ENCODE measurements around the gene ZNF273.
A peak's percentile ranks its signal among the peaks of the same experiment; 100 is the strongest.

Gene ZNF273

DNA sequence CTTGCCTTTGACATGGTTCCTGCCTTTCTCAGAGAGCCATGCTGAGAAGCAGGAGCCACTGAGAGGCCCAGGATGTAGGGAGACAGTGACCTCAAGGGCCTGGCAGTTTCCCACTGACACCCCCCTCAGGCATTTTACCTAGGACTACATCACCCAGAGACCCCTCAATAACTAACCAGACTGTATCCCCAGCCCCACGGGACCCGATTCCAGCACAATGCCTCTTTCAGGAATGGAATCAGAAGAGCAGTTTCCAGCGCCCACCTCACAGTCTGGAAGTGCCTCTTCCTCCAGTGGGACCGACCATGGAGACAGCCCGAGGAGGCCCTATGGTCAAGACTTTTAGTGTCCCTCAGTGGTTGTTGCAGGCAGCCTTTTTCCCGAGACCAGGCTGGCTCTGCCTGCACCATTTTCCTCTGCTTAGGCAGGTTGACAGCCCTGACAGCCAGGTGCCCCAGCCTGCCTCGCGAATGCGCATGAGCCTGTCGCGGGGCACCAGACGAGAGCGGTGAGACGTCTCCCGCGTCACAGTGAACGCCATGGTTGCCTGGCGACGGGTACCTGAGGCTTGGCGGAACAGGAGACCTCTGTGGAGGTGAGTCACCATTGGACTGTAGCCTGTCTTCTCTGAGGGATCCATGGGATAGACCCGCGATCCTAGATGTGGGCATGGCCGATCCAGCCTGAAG is 28.4 kb upstream of the ZNF273 start:
- no peak overlapping the region for H3K9ac ChIP-seq (ENCODE audit: low read length)
- no peak overlapping the region for H2BK15ac ChIP-seq (ENCODE audit: low read depth, poor library complexity, severe bottlenecking)
- no peak overlapping the region for H4K91ac ChIP-seq (ENCODE audit: low read length)
- no peak overlapping the region for H2BK5ac ChIP-seq (ENCODE audit: low read depth, low read length, poor library complexity, severe bottlenecking)
- no peaks in the 10 kb centered on the region for H3K36me3 ChIP-seq (ENCODE audit: control insufficient read depth in 1 of 2, insufficient read depth in 2 of 2, low read depth in 1 of 2, low read length in 2 of 2)
- no peak overlapping the region for H3K4ac ChIP-seq (ENCODE audit: low read depth in 1 of 2, low read length in 2 of 2)
- H3K27me3 ChIP-seq (ENCODE audit: control insufficient read depth in 1 of 2, insufficient read depth in 1 of 2, low read length in 2 of 2): peaks cover 0 to 15% of the 10 kb centered on the region in 2 experiments
- no peak overlapping the region for H3K14ac ChIP-seq (ENCODE audit: low read length in 2 of 2)
- H3K23ac ChIP-seq (ENCODE audit: low read length in 2 of 2): no peak overlapping the region
- no peak overlapping the region for H4K8ac ChIP-seq (ENCODE audit: low read length)
- WGBS: 86% methylated on average over 23 of the region's 23 CpGs
- H3K27ac ChIP-seq (ENCODE audit: low read length, poor library complexity, severe bottlenecking): no peak overlapping the region
- H2AFZ ChIP-seq (ENCODE audit: low read depth, low read length): no peak overlapping the region
- H2AK5ac ChIP-seq (ENCODE audit: low read length, severe bottlenecking): no peak overlapping the region
- no peak overlapping the region for H2BK12ac ChIP-seq (ENCODE audit: low read length in 2 of 2)
- no peak overlapping the region for H2BK120ac ChIP-seq (ENCODE audit: low read depth, low read length)
- no peak for DNase-seq
- peaks cover 13% of the 10 kb centered on the region for H3K9me3 ChIP-seq (ENCODE audit: control insufficient read depth, low read length)
- H3K4me1 ChIP-seq (ENCODE audit: control insufficient read depth, insufficient read depth, low read depth, low read length): no peaks in the 10 kb centered on the region
- H3K4me2 ChIP-seq (ENCODE audit: low read length, poor library complexity, severe bottlenecking): no peak overlapping the region
- H3K4me3 ChIP-seq (ENCODE audit: insufficient read depth in 1 of 2, low read depth in 1 of 2, low read length in 2 of 2): no peak overlapping the region
- H3K79me1 ChIP-seq (replicated peaks; ENCODE audit: low read length, poor library complexity, severe bottlenecking): no peaks in the 10 kb centered on the region
- no peak overlapping the region for H3K18ac ChIP-seq (ENCODE audit: low read depth in 1 of 2, low read length in 2 of 2)

DNA sequence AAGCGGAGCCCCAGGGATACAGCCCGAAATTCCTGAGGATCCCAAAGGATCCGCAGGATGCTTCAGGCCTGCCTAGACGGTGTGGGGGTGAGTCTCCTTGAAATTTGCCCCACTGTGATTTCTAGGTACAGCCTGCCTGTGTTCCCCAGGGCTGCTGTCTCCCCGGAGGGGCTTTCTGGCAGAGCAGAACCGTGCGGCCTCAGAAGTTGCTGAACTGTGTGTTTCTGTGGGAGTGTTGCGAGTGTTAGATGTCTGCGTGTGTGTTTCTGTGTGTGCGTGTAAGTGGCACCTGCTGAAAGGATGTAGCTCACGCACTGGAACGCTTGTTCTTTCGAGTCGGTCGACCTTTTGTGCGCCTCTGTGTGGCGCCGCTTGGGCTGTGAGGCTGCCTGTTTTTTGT is 27.8 kb upstream of the ZNF273 start:
- no peak overlapping the region for H3K14ac ChIP-seq (ENCODE audit: low read length in 2 of 2)
- H2BK12ac ChIP-seq (ENCODE audit: low read length in 2 of 2): no peak overlapping the region
- no peak overlapping the region for H4K91ac ChIP-seq (ENCODE audit: low read length)
- no peak overlapping the region for H2BK5ac ChIP-seq (ENCODE audit: low read depth, low read length, poor library complexity, severe bottlenecking)
- no peak for DNase-seq
- no peaks in the 10 kb centered on the region for H3K79me1 ChIP-seq (replicated peaks; ENCODE audit: low read length, poor library complexity, severe bottlenecking)
- no peak overlapping the region for H2BK120ac ChIP-seq (ENCODE audit: low read depth, low read length)
- H4K8ac ChIP-seq (ENCODE audit: low read length): no peak overlapping the region
- no peak overlapping the region for H3K4ac ChIP-seq (ENCODE audit: low read depth in 1 of 2, low read length in 2 of 2)
- H3K4me1 ChIP-seq (ENCODE audit: control insufficient read depth, insufficient read depth, low read depth, low read length): no peaks in the 10 kb centered on the region
- H3K9me3 ChIP-seq (ENCODE audit: control insufficient read depth, low read length): peaks cover 14% of the 10 kb centered on the region
- H3K27me3 ChIP-seq (ENCODE audit: control insufficient read depth in 1 of 2, insufficient read depth in 1 of 2, low read length in 2 of 2): peaks cover 0 to 15% of the 10 kb centered on the region in 2 experiments
- no peak overlapping the region for H3K4me2 ChIP-seq (ENCODE audit: low read length, poor library complexity, severe bottlenecking)
- 91% methylated on average over 18 of the region's 18 CpGs for WGBS
- no peak overlapping the region for H3K27ac ChIP-seq (ENCODE audit: low read length, poor library complexity, severe bottlenecking)
- no peak overlapping the region for H3K23ac ChIP-seq (ENCODE audit: low read length in 2 of 2)
- no peak overlapping the region for H2BK15ac ChIP-seq (ENCODE audit: low read depth, poor library complexity, severe bottlenecking)
- H3K18ac ChIP-seq (ENCODE audit: low read depth in 1 of 2, low read length in 2 of 2): no peak overlapping the region
- H3K36me3 ChIP-seq (ENCODE audit: control insufficient read depth in 1 of 2, insufficient read depth in 2 of 2, low read depth in 1 of 2, low read length in 2 of 2): no peaks in the 10 kb centered on the region
- H2AFZ ChIP-seq (ENCODE audit: low read depth, low read length): no peak overlapping the region
- no peak overlapping the region for H2AK5ac ChIP-seq (ENCODE audit: low read length, severe bottlenecking)
- H3K9ac ChIP-seq (ENCODE audit: low read length): no peak overlapping the region
- H3K4me3 ChIP-seq (ENCODE audit: insufficient read depth in 1 of 2, low read depth in 1 of 2, low read length in 2 of 2): no peak overlapping the region

- Histone ChIP-seq H3K27me3 (ENCODE audit: control insufficient read depth in 1 of 2, insufficient read depth in 1 of 2, low read length in 2 of 2) (peaks cover 0 to 15% of the 10 kb centered on the region in 2 experiments), H3K23ac (ENCODE audit: low read length in 2 of 2) (no peak overlapping the region), H2AK5ac (ENCODE audit: low read length, severe bottlenecking) (no peak overlapping the region), H3K9me3 (ENCODE audit: control insufficient read depth, low read length) (peaks cover 8% of the 10 kb centered on the region), H2BK5ac (ENCODE audit: low read depth, low read length, poor library complexity, severe bottlenecking) (no peak overlapping the region), H2AFZ (ENCODE audit: low read depth, low read length) (no peak overlapping the region), H3K4me1 (ENCODE audit: control insufficient read depth, insufficient read depth, low read depth, low read length) (no peaks in the 10 kb centered on the region), H3K14ac (ENCODE audit: low read length in 2 of 2) (no peak overlapping the region), H3K4ac (ENCODE audit: low read depth in 1 of 2, low read length in 2 of 2) (no peak overlapping the region), H2BK120ac (ENCODE audit: low read depth, low read length) (no peak overlapping the region), H3K18ac (ENCODE audit: low read depth in 1 of 2, low read length in 2 of 2) (no peak overlapping the region), H3K4me3 (ENCODE audit: insufficient read depth in 1 of 2, low read depth in 1 of 2, low read length in 2 of 2) (no peak overlapping the region), H2BK12ac (ENCODE audit: low read length in 2 of 2) (no peak overlapping the region), H3K79me1 (replicated peaks; ENCODE audit: low read length, poor library complexity, severe bottlenecking) (no peaks in the 10 kb centered on the region), H3K36me3 (ENCODE audit: control insufficient read depth in 1 of 2, insufficient read depth in 2 of 2, low read depth in 1 of 2, low read length in 2 of 2) (no peaks in the 10 kb centered on the region), H3K9ac (ENCODE audit: low read length) (no peak overlapping the region), H4K91ac (ENCODE audit: low read length) (no peak overlapping the region), H3K27ac (ENCODE audit: low read length, poor library complexity, severe bottlenecking) (no peak overlapping the region), H3K4me2 (ENCODE audit: low read length, poor library complexity, severe bottlenecking) (no peak overlapping the region), H4K8ac (ENCODE audit: low read length) (no peak overlapping the region), H2BK15ac (ENCODE audit: low read depth, poor library complexity, severe bottlenecking) (no peak overlapping the region)
- WGBS: 85% methylated on average over 23 of the region's 23 CpGs
- DNase-seq: no peak
Observed at GRCh38 chr7:64875658-64876406, 27.2 kb upstream of the ZNF273 start.

DNA sequence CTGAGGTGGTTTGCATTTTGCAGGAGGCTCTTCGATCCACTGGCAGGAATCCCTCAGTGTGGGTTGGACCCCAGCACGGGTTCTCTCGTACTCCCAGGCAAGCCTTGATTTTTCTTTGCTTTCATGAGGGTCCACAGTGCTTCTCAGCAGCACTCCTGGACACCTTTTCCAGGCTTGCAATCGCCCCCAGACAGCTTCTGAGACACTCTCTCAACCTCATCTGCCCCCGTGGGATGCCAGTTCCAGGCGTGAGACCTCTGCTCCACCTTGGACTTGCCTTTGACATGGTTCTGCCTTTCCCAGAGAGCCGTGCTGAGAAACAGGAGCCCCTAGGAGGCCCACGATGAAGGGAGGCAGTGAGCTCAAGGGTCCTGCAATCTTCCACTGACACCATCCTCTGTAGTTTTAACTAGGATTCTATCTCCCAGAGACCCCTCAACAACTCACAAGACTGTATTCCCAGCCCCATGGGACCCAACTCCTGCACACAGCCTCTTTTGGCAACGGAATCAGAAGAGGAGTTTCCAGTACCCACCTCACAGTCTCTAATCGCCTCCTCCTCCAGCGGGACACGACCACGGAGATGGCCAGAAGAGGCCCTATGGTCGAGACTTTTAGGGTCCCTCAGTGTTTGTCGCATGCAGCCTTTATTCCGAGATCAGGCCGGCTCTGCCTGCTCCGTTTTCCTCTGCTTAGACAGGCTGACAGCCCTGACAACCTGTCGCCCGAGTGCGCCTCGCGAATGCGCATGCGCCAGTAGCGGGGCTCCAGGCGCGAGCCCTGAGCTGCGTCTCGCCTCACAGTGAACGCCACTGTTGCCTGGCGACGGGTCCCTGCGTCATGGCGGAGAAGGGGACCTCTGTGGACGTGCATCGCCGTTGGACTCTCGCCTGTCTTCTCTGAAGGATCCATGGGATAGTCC is 26.0 kb upstream of the ZNF273 start:
- Histone ChIP-seq H3K27me3 (ENCODE audit: control insufficient read depth in 1 of 2, insufficient read depth in 1 of 2, low read length in 2 of 2) (peaks cover 0 to 15% of the 10 kb centered on the region in 2 experiments), H3K18ac (ENCODE audit: low read depth in 1 of 2, low read length in 2 of 2) (no peak overlapping the region), H2BK5ac (ENCODE audit: low read depth, low read length, poor library complexity, severe bottlenecking) (no peak overlapping the region), H4K8ac (ENCODE audit: low read length) (no peak overlapping the region), H3K9ac (ENCODE audit: low read length) (peak overlapping the region; percentile 49), H4K91ac (ENCODE audit: low read length) (no peak overlapping the region), H2AK5ac (ENCODE audit: low read length, severe bottlenecking) (no peak overlapping the region), H3K4me2 (ENCODE audit: low read length, poor library complexity, severe bottlenecking) (no peak overlapping the region), H3K36me3 (ENCODE audit: control insufficient read depth in 1 of 2, insufficient read depth in 2 of 2, low read depth in 1 of 2, low read length in 2 of 2) (no peaks in the 10 kb centered on the region), H3K4me3 (ENCODE audit: insufficient read depth in 1 of 2, low read depth in 1 of 2, low read length in 2 of 2) (peak overlapping the region in 1 of 2 experiments; percentile 64), H2BK12ac (ENCODE audit: low read length in 2 of 2) (no peak overlapping the region), H2AFZ (ENCODE audit: low read depth, low read length) (no peak overlapping the region), H3K9me3 (ENCODE audit: control insufficient read depth, low read length) (peaks cover 3% of the 10 kb centered on the region), H2BK120ac (ENCODE audit: low read depth, low read length) (no peak overlapping the region), H3K4ac (ENCODE audit: low read depth in 1 of 2, low read length in 2 of 2) (no peak overlapping the region), H2BK15ac (ENCODE audit: low read depth, poor library complexity, severe bottlenecking) (no peak overlapping the region), H3K23ac (ENCODE audit: low read length in 2 of 2) (no peak overlapping the region), H3K79me1 (replicated peaks; ENCODE audit: low read length, poor library complexity, severe bottlenecking) (no peaks in the 10 kb centered on the region), H3K14ac (ENCODE audit: low read length in 2 of 2) (no peak overlapping the region), H3K4me1 (ENCODE audit: control insufficient read depth, insufficient read depth, low read depth, low read length) (no peaks in the 10 kb centered on the region), H3K27ac (ENCODE audit: low read length, poor library complexity, severe bottlenecking) (no peak overlapping the region)
- 56% methylated on average over 39 of the region's 39 CpGs for WGBS
- no peak for DNase-seq
